Fibroblast of upper back skin (primary cell): ENCODE measurements around the gene ADCY7.

ENCODE experiments used
- DNase-seq: peaks from one replicate; pipeline ENCODE4 v3.0.0-alpha.2; 2013

ADCY7 gene

GRCh38 chr16:50300942-50301625 is 34.7 kb downstream of the ADCY7 start:
- peak; percentile 36 for DNase-seq

- peak; percentile 73 for DNase-seq
These were observed 35.5 kb downstream of the ADCY7 start for GRCh38 chr16:50301626-50302471.

- DNase-seq = no peak
These were observed 36.2 kb downstream of the ADCY7 start for GRCh38 chr16:50302472-50303005.

- peak; percentile 54 for DNase-seq
These were observed 36.8 kb downstream of the ADCY7 start for GRCh38 chr16:50303041-50303604.

GRCh38 chr16:50303605-50304466 is 37.5 kb downstream of the ADCY7 start:
- peak; percentile 14 for DNase-seq

- DNase-seq = no peak
These were observed 38.4 kb downstream of the ADCY7 start for GRCh38 chr16:50304467-50305440.

- no peak for DNase-seq
These were observed 39.2 kb downstream of the ADCY7 start for GRCh38 chr16:50305441-50306061.

- DNase-seq = no peak
These were observed 39.9 kb downstream of the ADCY7 start for GRCh38 chr16:50306287-50306686.

GRCh38 chr16:50308237-50308965 is 42.0 kb downstream of the ADCY7 start:
- DNase-seq = no peak

GRCh38 chr16:50309156-50309526 is 42.8 kb downstream of the ADCY7 start:
- no peak for DNase-seq

- DNase-seq = no peak
These were observed 43.4 kb downstream of the ADCY7 start for GRCh38 chr16:50309527-50310307.

GRCh38 chr16:50310308-50311133 is 44.2 kb downstream of the ADCY7 start:
- DNase-seq = no peak

GRCh38 chr16:50311134-50311528 is 44.8 kb downstream of the ADCY7 start:
- DNase-seq = no peak

- no peak for DNase-seq
These were observed 45.6 kb downstream of the ADCY7 start for GRCh38 chr16:50311891-50312501.

- no peak for DNase-seq
These were observed 47.5 kb downstream of the ADCY7 start for GRCh38 chr16:50313596-50314478.

- DNase-seq = no peak
These were observed 48.3 kb downstream of the ADCY7 start for GRCh38 chr16:50314665-50315064.
